H9 (cell line): ENCODE measurements around the gene LETM1. TPM values are rescaled to one million over a fixed set of nuclear protein-coding genes. Genes with fewer than 3 reads are reported as not detected.
"Not testable (repeated sequence)": the region's sequence is repeated elsewhere in the genome, so short reads cannot be mapped to it uniquely, and the experiment has no call there.

ENCODE experiments used
- DNase-seq: peaks from one replicate; pipeline ENCODE4 v3.0.0-alpha.2; 2017
- H2AFZ ChIP-seq: one replicate; pipeline ENCODE4 v1.6.1; 2013; ENCODE audit warnings: mild to moderate bottlenecking, low read length, control low read depth, moderate library complexity
- H2AK5ac ChIP-seq: 2 replicates; pipeline ENCODE4 v1.6.1; 2013; ENCODE audit warnings: low read length, control low read depth, mixed read lengths; ENCODE audit not compliant: insufficient read length
- H2BK120ac ChIP-seq: one replicate; pipeline ENCODE4 v1.6.1; 2013; ENCODE audit warnings: low read depth, mild to moderate bottlenecking, low read length, control low read depth, inconsistent platforms; ENCODE audit not compliant: poor library complexity, severe bottlenecking
- H2BK12ac ChIP-seq: 2 replicates; pipeline ENCODE4 v1.6.1; 2013; ENCODE audit warnings: low read length, control low read depth, mixed read lengths, low read depth; ENCODE audit not compliant: insufficient read length
- H2BK15ac ChIP-seq: 2 replicates; pipeline ENCODE4 v1.6.1; 2013; ENCODE audit warnings: low read depth, low read length, control low read depth
- H2BK20ac ChIP-seq: one replicate; pipeline ENCODE4 v1.6.1; 2013; ENCODE audit warnings: low read depth, mild to moderate bottlenecking, low read length, control low read depth, inconsistent platforms; ENCODE audit not compliant: poor library complexity, severe bottlenecking
- H2BK5ac ChIP-seq: 2 replicates; pipeline ENCODE4 v1.6.1; 2013; ENCODE audit warnings: low read length, control low read depth, mixed read lengths; ENCODE audit not compliant: insufficient read length
- H3K14ac ChIP-seq: 2 replicates; pipeline ENCODE4 v1.6.1; 2013; ENCODE audit warnings: low read length, control low read depth; ENCODE audit not compliant: insufficient read depth
- H3K18ac ChIP-seq: 2 replicates; pipeline ENCODE4 v1.6.1; 2013; ENCODE audit warnings: low read depth, mild to moderate bottlenecking, mixed read lengths, low read length, control low read depth; ENCODE audit not compliant: insufficient read length
- H3K23ac ChIP-seq: 2 replicates; pipeline ENCODE4 v1.6.1; 2013; ENCODE audit warnings: low read length, control low read depth, mixed read lengths, low read depth; ENCODE audit not compliant: insufficient read length
- H3K23me2 ChIP-seq: 2 replicates; pipeline ENCODE4 v1.6.1; 2013; ENCODE audit warnings: low read depth, mild to moderate bottlenecking, mixed read lengths, low read length, control low read depth; ENCODE audit not compliant: insufficient read length, poor library complexity, severe bottlenecking
- H3K27ac ChIP-seq: 2 replicates; pipeline ENCODE4 v1.5.1; 2013; ENCODE audit warnings: low read length, control low read depth, mixed read lengths, low read depth; ENCODE audit not compliant: insufficient read length
- H3K27me3 ChIP-seq: 2 replicates; pipeline ENCODE4 v1.6.1; 2013; ENCODE audit warnings: low read length, control low read depth, inconsistent platforms; ENCODE audit not compliant: insufficient read depth
- H3K4ac ChIP-seq: 2 replicates; pipeline ENCODE4 v1.6.1; 2013; ENCODE audit warnings: low read depth, mild to moderate bottlenecking, control low read depth, inconsistent platforms, low read length, moderate library complexity
- H3K4me1 ChIP-seq: 2 replicates; pipeline ENCODE4 v1.6.1; 2013; ENCODE audit warnings: low read length, control low read depth, inconsistent platforms; ENCODE audit not compliant: insufficient read depth
- H3K4me2 ChIP-seq: 2 replicates; pipeline ENCODE4 v1.6.1; 2013; ENCODE audit warnings: low read length, control low read depth, mixed read lengths; ENCODE audit not compliant: insufficient read length, insufficient read depth
- H3K56ac ChIP-seq: 2 replicates; pipeline ENCODE4 v1.6.1; 2013; ENCODE audit warnings: low read depth, mild to moderate bottlenecking, mixed read lengths, low read length, control low read depth; ENCODE audit not compliant: insufficient read length
- H3K79me1 ChIP-seq: 2 replicates; pipeline ENCODE4 v1.6.1; 2013; ENCODE audit warnings: low read depth, mild to moderate bottlenecking, moderate library complexity, low read length, control low read depth, inconsistent platforms; ENCODE audit not compliant: insufficient read depth, poor library complexity, severe bottlenecking
- H3K79me2 ChIP-seq: 2 replicates; pipeline ENCODE4 v1.6.1; 2013; ENCODE audit warnings: low read length, control low read depth, inconsistent platforms; ENCODE audit not compliant: insufficient read depth
- H3K9ac ChIP-seq: 2 replicates; pipeline ENCODE4 v1.6.1; 2013; ENCODE audit warnings: low read length, control low read depth, mixed read lengths; ENCODE audit not compliant: insufficient read length; ENCODE audit errors: extremely low read depth
- H3K9me3 ChIP-seq: one replicate; pipeline ENCODE4 v1.6.1; 2013; ENCODE audit warnings: low read depth, low read length, inconsistent platforms; ENCODE audit not compliant: control insufficient read depth
- H3T11ph ChIP-seq: one replicate; pipeline ENCODE4 v1.6.1; 2013; ENCODE audit warnings: mild to moderate bottlenecking, low read length, control low read depth, inconsistent platforms
- H4K20me1 ChIP-seq: one replicate; pipeline ENCODE4 v1.6.1; 2013; ENCODE audit not compliant: control insufficient read depth, insufficient read length, insufficient read depth
- H4K5ac ChIP-seq: 2 replicates; pipeline ENCODE4 v1.6.1; 2013; ENCODE audit warnings: low read depth, mild to moderate bottlenecking, mixed read lengths, low read length, control low read depth; ENCODE audit not compliant: insufficient read length
- H4K8ac ChIP-seq: replicated peaks from 2 replicates; pipeline ENCODE4 v1.6.1; 2013; ENCODE audit warnings: low read length, control low read depth, mixed read lengths, low read depth; ENCODE audit not compliant: insufficient read length
- H4K91ac ChIP-seq: 2 replicates; pipeline ENCODE4 v1.6.1; 2013; ENCODE audit warnings: low read depth, mild to moderate bottlenecking, moderate library complexity, mixed read lengths, low read length, control low read depth; ENCODE audit not compliant: insufficient read length
- H3K27ac Mint-ChIP-seq, 3 experiments: 2 replicates in 2 of 3; 3 replicates in 1 of 3; pipeline ENCODE4 v1.8.0; 2020 to 2021; ENCODE audit warnings: mixed read lengths in 3 of 3, mild to moderate bottlenecking in 1 of 3, moderate library complexity in 1 of 3
- H3K27me3 Mint-ChIP-seq: 2 replicates; pipeline ENCODE4 v1.8.0; 2021; ENCODE audit warnings: low read depth, mild to moderate bottlenecking, moderate library complexity, mixed read lengths
- H3K36me3 Mint-ChIP-seq, 3 experiments: 2 replicates in 2 of 3; 3 replicates in 1 of 3; pipeline ENCODE4 v1.8.0; 2020 to 2021; ENCODE audit warnings: low read depth in 3 of 3, mixed read lengths in 3 of 3; ENCODE audit not compliant: insufficient read depth in 1 of 3
- H3K4me1 Mint-ChIP-seq, 2 experiments: 2 replicates each; pipeline ENCODE4 v1.8.0; 2020; ENCODE audit warnings: mixed read lengths in 2 of 2
- H3K4me3 Mint-ChIP-seq, 2 experiments: 2 replicates in 1 of 2; 3 replicates in 1 of 2; pipeline ENCODE4 v1.8.0; 2020 to 2021; ENCODE audit warnings: mild to moderate bottlenecking in 2 of 2, mixed read lengths in 2 of 2, moderate library complexity in 1 of 2
- H3K9me3 Mint-ChIP-seq, 2 experiments: 2 replicates in 1 of 2; 3 replicates in 1 of 2; pipeline ENCODE4 v1.8.0; 2020; ENCODE audit warnings: mild to moderate bottlenecking in 2 of 2, mixed read lengths in 2 of 2, moderate library complexity in 1 of 2
- WGBS: extraction: QIAGEN DNeasy Blood & Tissue Kit; methylation state at CpG from one replicate; pipeline ENCODE4 v1.1.7; 2013; ENCODE audit warnings: missing lambda C conversion rate, low lambda C conversion rate, mixed read lengths; ENCODE audit not compliant: insufficient read length; ENCODE audit errors: extremely low coverage; 5-methylcytosine and 5-hydroxymethylcytosine counted together
- total RNA-seq: library from RNA; stranded (reverse); gene quantifications from 2 replicates; pipeline ENCODE4 v1.2.1, GENCODE V29; 2021
- TF ChIP-seq, protein P1 (sequence below): fragments of 200-600 bp; sonication (generic); conservative IDR thresholded peaks from 3 replicates; pipeline ENCODE4 v1.8.0; 2021; ENCODE audit warnings: antibody characterized with exemption, mild to moderate bottlenecking

LETM1 gene
- total RNA-seq, 1 experiment from 2014 or later, result 43.4 TPM

DNA sequence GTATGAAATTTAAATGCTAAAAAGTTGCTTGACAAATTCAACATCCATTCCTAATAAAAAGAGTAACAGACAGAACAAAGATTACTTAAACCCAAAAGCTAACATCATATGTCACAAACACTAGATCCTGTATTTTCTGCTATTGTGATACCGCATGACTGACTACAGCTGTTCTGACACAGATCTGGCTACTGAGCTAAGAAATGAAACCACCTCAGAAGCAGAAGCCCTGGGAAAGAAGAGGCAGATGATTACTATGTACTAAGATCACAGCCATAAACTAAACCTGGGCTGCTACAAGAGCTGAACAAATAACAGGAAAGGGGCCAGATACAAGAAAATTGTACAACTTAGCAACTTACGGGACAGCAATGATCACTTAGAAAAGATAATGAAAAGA, 9.4 kb downstream of the LETM1 start:
- no peaks in the 10 kb centered on the region; the same call in 1 of the 2 replicates for H3K27me3 Mint-ChIP-seq
- WGBS, result no CpG with 5 or more reads among the region's 2 CpGs
- no peaks in the 10 kb centered on the region for H3K4me1 ChIP-seq

DNA sequence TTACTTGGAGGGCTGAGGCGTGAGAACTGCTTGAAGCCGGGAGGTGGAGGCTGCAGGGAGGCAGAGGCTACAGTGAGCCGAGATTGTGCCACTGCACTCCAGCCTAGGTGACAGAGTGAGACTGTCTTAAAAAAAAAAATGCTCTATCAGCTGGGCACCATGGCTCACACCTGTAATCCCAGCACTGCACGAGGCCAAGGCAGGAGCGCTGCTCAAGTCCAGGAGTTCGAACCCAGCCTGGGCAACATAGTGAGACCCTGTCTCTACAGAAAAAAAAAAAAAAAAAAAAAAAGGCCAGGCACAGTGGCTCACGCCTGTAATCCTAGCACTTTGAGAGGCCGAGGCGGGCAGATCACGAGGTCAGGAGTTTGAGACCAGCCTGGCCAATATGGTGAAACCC, 11.3 kb downstream of the LETM1 start:
- not testable (repeated sequence) for H3K18ac ChIP-seq, DNase-seq, H3K23me2 ChIP-seq, H3K4me3 Mint-ChIP-seq, H2BK20ac ChIP-seq, H3K14ac ChIP-seq, H2BK15ac ChIP-seq, H2BK5ac ChIP-seq, H3K9me3 ChIP-seq, H3K23ac ChIP-seq, H2BK120ac ChIP-seq, H4K8ac ChIP-seq, H3K9me3 Mint-ChIP-seq, H3K79me2 ChIP-seq, H3K27ac ChIP-seq, H3K4me2 ChIP-seq, H3K79me1 ChIP-seq, H3K4me1 Mint-ChIP-seq, H3T11ph ChIP-seq, H4K5ac ChIP-seq, H4K91ac ChIP-seq, H3K4ac ChIP-seq, H3K27me3 ChIP-seq, H2AFZ ChIP-seq, H2BK12ac ChIP-seq, H3K9ac ChIP-seq, H3K56ac ChIP-seq, H4K20me1 ChIP-seq, H3K27ac Mint-ChIP-seq, H2AK5ac ChIP-seq, H3K27me3 Mint-ChIP-seq, H3K4me1 ChIP-seq
- WGBS, result no CpG with 5 or more reads among the region's 10 CpGs
- peaks cover 18 to 55% (median 34%) of the 10 kb centered on the region in 3 experiments; a peak in 5 of 7 replicates for H3K36me3 Mint-ChIP-seq

More for the DNA sequence above, 9.4 kb downstream of the LETM1 start:
- H2AK5ac ChIP-seq, result no peak overlapping the region
- H3K4me1 Mint-ChIP-seq, result peaks cover 0 to 3% of the 10 kb centered on the region in 2 experiments; a peak in 1 of 4 replicates
- no peak for DNase-seq
- H3K79me2 ChIP-seq, result peaks cover 2% of the 10 kb centered on the region; the same call in 1 of the 2 replicates
- H3K36me3 Mint-ChIP-seq, result peaks cover 11 to 40% (median 20%) of the 10 kb centered on the region in 3 experiments; a peak in 5 of 7 replicates
- no peaks in the 10 kb centered on the region for H4K20me1 ChIP-seq
- H3K27me3 ChIP-seq, result no peaks in the 10 kb centered on the region
- no peaks in the 10 kb centered on the region for H3K9me3 ChIP-seq
- H3K4me3 Mint-ChIP-seq, result no peak overlapping the region
- no peak overlapping the region for H2BK5ac ChIP-seq
- H2BK15ac ChIP-seq, result no peak overlapping the region
- H3K79me1 ChIP-seq, result no peaks in the 10 kb centered on the region
- H3K56ac ChIP-seq, result no peak overlapping the region
- TF ChIP-seq, protein P1, sequence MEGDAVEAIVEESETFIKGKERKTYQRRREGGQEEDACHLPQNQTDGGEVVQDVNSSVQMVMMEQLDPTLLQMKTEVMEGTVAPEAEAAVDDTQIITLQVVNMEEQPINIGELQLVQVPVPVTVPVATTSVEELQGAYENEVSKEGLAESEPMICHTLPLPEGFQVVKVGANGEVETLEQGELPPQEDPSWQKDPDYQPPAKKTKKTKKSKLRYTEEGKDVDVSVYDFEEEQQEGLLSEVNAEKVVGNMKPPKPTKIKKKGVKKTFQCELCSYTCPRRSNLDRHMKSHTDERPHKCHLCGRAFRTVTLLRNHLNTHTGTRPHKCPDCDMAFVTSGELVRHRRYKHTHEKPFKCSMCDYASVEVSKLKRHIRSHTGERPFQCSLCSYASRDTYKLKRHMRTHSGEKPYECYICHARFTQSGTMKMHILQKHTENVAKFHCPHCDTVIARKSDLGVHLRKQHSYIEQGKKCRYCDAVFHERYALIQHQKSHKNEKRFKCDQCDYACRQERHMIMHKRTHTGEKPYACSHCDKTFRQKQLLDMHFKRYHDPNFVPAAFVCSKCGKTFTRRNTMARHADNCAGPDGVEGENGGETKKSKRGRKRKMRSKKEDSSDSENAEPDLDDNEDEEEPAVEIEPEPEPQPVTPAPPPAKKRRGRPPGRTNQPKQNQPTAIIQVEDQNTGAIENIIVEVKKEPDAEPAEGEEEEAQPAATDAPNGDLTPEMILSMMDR, result no peak
- no peak overlapping the region for H2BK20ac ChIP-seq
- H2BK120ac ChIP-seq, result no peak overlapping the region
- H4K91ac ChIP-seq, result no peak overlapping the region
- no peak overlapping the region for H3K9ac ChIP-seq
- H2BK12ac ChIP-seq, result no peak overlapping the region
- no peak overlapping the region for H3K27ac Mint-ChIP-seq
- no peak overlapping the region for H2AFZ ChIP-seq
- H4K8ac ChIP-seq, result no peak overlapping the region
- H3K14ac ChIP-seq, result no peak overlapping the region
- no peak overlapping the region for H3K4me2 ChIP-seq
- H3K23me2 ChIP-seq, result no peaks in the 10 kb centered on the region
- H4K5ac ChIP-seq, result no peak overlapping the region
- H3K9me3 Mint-ChIP-seq, result no peaks in the 10 kb centered on the region
- H3K27ac ChIP-seq, result no peak overlapping the region
- no peak overlapping the region for H3K4ac ChIP-seq
- no peak overlapping the region for H3K18ac ChIP-seq
- H3K23ac ChIP-seq, result no peak overlapping the region
- H3T11ph ChIP-seq, result no peak overlapping the region
